ENCODE measurements around the gene COPZ1. TPM values are rescaled to one million over a fixed set of nuclear protein-coding genes. Genes with fewer than 3 reads are reported as not detected.

Gene COPZ1
- total and polyA plus RNA-seq, 9 of the 15 experiments (the other 6 are each of a cell fraction or from before 2014, with no cell fraction given), result 137 to 487 (median 233) TPM

DNA sequence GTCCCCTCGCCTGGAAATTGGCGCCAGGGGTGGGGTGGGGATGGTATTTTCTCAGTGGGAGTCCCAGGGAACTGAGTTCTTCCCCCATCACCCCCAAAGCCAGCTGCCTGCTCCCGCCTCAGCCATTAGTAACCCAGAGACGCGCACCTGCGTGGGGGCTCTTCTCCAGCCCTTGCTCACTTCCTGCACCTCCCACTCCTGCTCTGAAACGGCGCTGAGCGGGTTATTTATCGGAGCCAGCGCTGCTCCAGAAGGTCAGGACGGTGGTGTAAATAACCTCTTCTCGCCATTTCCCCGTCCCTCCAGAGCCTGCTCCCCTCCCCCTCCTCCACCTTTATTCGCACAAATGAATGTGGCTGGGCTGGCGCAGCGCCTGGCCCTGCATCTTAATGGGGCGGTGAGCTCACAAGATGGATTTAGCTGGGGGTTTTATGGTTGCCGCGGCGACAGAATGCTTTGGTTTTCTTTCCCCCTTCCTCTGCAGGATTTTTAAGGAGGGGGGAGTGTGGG lies 27.1 kb downstream of the COPZ1 start (continued):
- TF ChIP-seq, protein P1, sequence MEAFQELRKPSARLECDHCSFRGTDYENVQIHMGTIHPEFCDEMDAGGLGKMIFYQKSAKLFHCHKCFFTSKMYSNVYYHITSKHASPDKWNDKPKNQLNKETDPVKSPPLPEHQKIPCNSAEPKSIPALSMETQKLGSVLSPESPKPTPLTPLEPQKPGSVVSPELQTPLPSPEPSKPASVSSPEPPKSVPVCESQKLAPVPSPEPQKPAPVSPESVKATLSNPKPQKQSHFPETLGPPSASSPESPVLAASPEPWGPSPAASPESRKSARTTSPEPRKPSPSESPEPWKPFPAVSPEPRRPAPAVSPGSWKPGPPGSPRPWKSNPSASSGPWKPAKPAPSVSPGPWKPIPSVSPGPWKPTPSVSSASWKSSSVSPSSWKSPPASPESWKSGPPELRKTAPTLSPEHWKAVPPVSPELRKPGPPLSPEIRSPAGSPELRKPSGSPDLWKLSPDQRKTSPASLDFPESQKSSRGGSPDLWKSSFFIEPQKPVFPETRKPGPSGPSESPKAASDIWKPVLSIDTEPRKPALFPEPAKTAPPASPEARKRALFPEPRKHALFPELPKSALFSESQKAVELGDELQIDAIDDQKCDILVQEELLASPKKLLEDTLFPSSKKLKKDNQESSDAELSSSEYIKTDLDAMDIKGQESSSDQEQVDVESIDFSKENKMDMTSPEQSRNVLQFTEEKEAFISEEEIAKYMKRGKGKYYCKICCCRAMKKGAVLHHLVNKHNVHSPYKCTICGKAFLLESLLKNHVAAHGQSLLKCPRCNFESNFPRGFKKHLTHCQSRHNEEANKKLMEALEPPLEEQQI (IDR thresholded peaks at IDR 0.05), result no peak
- no peak for TF ChIP-seq NUFIP1 (IDR thresholded peaks at IDR 0.05; ENCODE audit: partially characterized antibody)
- peak; percentile 32; the same call in 1 of the 2 replicates for TF ChIP-seq NCOA1 (IDR thresholded peaks at IDR 0.05; ENCODE audit: low read depth)
- TF ChIP-seq EWSR1 (IDR thresholded peaks at IDR 0.05; ENCODE audit: borderline replicate concordance, low read depth, partially characterized antibody), result no peak
- TF ChIP-seq ZNF184 (CRISPR knock-in tag; IDR thresholded peaks at IDR 0.05), result no peak
- TF ChIP-seq BDP1 (IDR thresholded peaks at IDR 0.05; ENCODE audit: insufficient read depth, insufficient read length), result no peak
- no peak for TF ChIP-seq POU5F1 (IDR thresholded peaks at IDR 0.05; ENCODE audit: borderline replicate concordance, low read depth, low read length, partially characterized antibody)
- no peak for TF ChIP-seq KLF6 (CRISPR knock-in tag; IDR thresholded peaks at IDR 0.05; ENCODE audit: borderline replicate concordance)
- no peak for TF ChIP-seq SRSF3 (IDR thresholded peaks at IDR 0.05; ENCODE audit: insufficient read depth, low read length)
- TF ChIP-seq, protein P2, sequence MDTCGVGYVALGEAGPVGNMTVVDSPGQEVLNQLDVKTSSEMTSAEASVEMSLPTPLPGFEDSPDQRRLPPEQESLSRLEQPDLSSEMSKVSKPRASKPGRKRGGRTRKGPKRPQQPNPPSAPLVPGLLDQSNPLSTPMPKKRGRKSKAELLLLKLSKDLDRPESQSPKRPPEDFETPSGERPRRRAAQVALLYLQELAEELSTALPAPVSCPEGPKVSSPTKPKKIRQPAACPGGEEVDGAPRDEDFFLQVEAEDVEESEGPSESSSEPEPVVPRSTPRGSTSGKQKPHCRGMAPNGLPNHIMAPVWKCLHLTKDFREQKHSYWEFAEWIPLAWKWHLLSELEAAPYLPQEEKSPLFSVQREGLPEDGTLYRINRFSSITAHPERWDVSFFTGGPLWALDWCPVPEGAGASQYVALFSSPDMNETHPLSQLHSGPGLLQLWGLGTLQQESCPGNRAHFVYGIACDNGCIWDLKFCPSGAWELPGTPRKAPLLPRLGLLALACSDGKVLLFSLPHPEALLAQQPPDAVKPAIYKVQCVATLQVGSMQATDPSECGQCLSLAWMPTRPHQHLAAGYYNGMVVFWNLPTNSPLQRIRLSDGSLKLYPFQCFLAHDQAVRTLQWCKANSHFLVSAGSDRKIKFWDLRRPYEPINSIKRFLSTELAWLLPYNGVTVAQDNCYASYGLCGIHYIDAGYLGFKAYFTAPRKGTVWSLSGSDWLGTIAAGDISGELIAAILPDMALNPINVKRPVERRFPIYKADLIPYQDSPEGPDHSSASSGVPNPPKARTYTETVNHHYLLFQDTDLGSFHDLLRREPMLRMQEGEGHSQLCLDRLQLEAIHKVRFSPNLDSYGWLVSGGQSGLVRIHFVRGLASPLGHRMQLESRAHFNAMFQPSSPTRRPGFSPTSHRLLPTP (IDR thresholded peaks at IDR 0.05; ENCODE audit: borderline replicate concordance, extremely low read depth, insufficient read length), result no peak
- TF ChIP-seq, protein P3, sequence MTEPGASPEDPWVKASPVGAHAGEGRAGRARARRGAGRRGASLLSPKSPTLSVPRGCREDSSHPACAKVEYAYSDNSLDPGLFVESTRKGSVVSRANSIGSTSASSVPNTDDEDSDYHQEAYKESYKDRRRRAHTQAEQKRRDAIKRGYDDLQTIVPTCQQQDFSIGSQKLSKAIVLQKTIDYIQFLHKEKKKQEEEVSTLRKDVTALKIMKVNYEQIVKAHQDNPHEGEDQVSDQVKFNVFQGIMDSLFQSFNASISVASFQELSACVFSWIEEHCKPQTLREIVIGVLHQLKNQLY (CRISPR knock-in tag; conservative IDR thresholded peaks at IDR 0.05), result no peak
- TF ChIP-seq LARP7 (IDR thresholded peaks at IDR 0.05), result no peak
- TF ChIP-seq ZNF347 (CRISPR knock-in tag; IDR thresholded peaks at IDR 0.05; ENCODE audit: low read depth), result no peak
- no peak for TF ChIP-seq ZNF507 (tag; conservative IDR thresholded peaks at IDR 0.05)
- TF ChIP-seq ZNF695 (CRISPR knock-in tag; IDR thresholded peaks at IDR 0.05), result no peak
- no peak for TF ChIP-seq NFIX (CRISPR knock-in tag; IDR thresholded peaks at IDR 0.05; ENCODE audit: low read depth)
- no peak; the same call in 1 of the 2 replicates for TF ChIP-seq CREB1 (IDR thresholded peaks at IDR 0.05)
- TF ChIP-seq CREB1 (CRISPR knock-in tag; IDR thresholded peaks at IDR 0.05), result no peak
- TF ChIP-seq FOXJ3 (CRISPR knock-in tag; IDR thresholded peaks at IDR 0.05), result no peak
- no peak for TF ChIP-seq ZNF3 (CRISPR knock-in tag; IDR thresholded peaks at IDR 0.05)
- no peak for TF ChIP-seq PRPF4 (IDR thresholded peaks at IDR 0.05; ENCODE audit: insufficient read depth, low read depth, low read length, poor library complexity, severe bottlenecking)
- TF ChIP-seq, protein P4, sequence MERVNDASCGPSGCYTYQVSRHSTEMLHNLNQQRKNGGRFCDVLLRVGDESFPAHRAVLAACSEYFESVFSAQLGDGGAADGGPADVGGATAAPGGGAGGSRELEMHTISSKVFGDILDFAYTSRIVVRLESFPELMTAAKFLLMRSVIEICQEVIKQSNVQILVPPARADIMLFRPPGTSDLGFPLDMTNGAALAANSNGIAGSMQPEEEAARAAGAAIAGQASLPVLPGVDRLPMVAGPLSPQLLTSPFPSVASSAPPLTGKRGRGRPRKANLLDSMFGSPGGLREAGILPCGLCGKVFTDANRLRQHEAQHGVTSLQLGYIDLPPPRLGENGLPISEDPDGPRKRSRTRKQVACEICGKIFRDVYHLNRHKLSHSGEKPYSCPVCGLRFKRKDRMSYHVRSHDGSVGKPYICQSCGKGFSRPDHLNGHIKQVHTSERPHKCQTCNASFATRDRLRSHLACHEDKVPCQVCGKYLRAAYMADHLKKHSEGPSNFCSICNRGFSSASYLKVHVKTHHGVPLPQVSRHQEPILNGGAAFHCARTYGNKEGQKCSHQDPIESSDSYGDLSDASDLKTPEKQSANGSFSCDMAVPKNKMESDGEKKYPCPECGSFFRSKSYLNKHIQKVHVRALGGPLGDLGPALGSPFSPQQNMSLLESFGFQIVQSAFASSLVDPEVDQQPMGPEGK (CRISPR knock-in tag; IDR thresholded peaks at IDR 0.05; ENCODE audit: borderline replicate concordance), result no peak
